Liver (tissue), 9 donors: ENCODE data around the gene ZNF506. TPM values are rescaled to one million over a fixed set of nuclear protein-coding genes. Genes with fewer than 3 reads are reported as not detected.

ENCODE experiments used
- DNase-seq: peaks from one replicate; pipeline ENCODE4 v3.0.0-alpha.2; 2017; ENCODE audit warnings: low spot score
- H3K27ac ChIP-seq, 2 donors: one replicate each; pipeline ENCODE4 v1.7.0; 2013; ENCODE audit warnings: inconsistent platforms in 2 of 2, low read length in 2 of 2, control low read depth in 1 of 2, low read depth in 1 of 2, mild to moderate bottlenecking in 1 of 2
- H3K27me3 ChIP-seq, 4 donors: one replicate each; pipeline versions ENCODE4 v1.6.1 to v1.7.0; 2013; ENCODE audit warnings: low read length in 3 of 4, inconsistent platforms in 1 of 4, mild to moderate bottlenecking in 1 of 4, moderate library complexity in 1 of 4; ENCODE audit not compliant: control insufficient read depth in 4 of 4, insufficient read depth in 4 of 4
- H3K36me3 ChIP-seq, 4 donors: one replicate each; pipeline versions ENCODE4 v1.6.1 to v1.7.0; 2013; ENCODE audit warnings: low read length in 3 of 4, mild to moderate bottlenecking in 3 of 4, low read depth in 1 of 4, moderate library complexity in 1 of 4; ENCODE audit not compliant: control insufficient read depth in 4 of 4, insufficient read depth in 3 of 4
- H3K4me1 ChIP-seq, 4 donors: one replicate each; pipeline versions ENCODE4 v1.6.1 to v1.7.0; 2013; ENCODE audit warnings: low read length in 3 of 4, mild to moderate bottlenecking in 3 of 4, moderate library complexity in 1 of 4; ENCODE audit not compliant: control insufficient read depth in 4 of 4, insufficient read depth in 4 of 4
- H3K4me3 ChIP-seq, 3 donors: one replicate each; pipeline versions ENCODE4 v1.6.1 to v1.7.0; 2013; ENCODE audit warnings: low read length in 3 of 3, control low read depth in 1 of 3, low read depth in 1 of 3, mild to moderate bottlenecking in 1 of 3
- H3K9ac ChIP-seq, 2 donors: one replicate each; pipeline ENCODE4 v1.7.0; 2013; ENCODE audit warnings: low read length in 2 of 2, mild to moderate bottlenecking in 2 of 2, moderate library complexity in 2 of 2, control low read depth in 1 of 2, low read depth in 1 of 2
- H3K9me3 ChIP-seq, 4 donors: one replicate each; pipeline versions ENCODE4 v1.6.1 to v1.7.0; 2013; ENCODE audit warnings: low read length in 3 of 4; ENCODE audit not compliant: control insufficient read depth in 4 of 4
- EGR1 ChIP-seq, 2 donors: IDR thresholded peaks; 2 replicates each; pipeline ENCODE4 v1.6.1; 2016 to 2018; ENCODE audit warnings: antibody characterized with exemption in 2 of 2, low read depth in 2 of 2
- FOXA1 ChIP-seq: IDR thresholded peaks from 2 replicates; pipeline ENCODE4 v1.6.1; 2016; ENCODE audit warnings: antibody characterized with exemption
- GABPA ChIP-seq, 2 donors: IDR thresholded peaks in 1 of 2; conservative IDR thresholded peaks in 1 of 2; 2 replicates each; pipeline ENCODE4 v1.6.1; 2016; ENCODE audit warnings: antibody characterized with exemption in 2 of 2, mild to moderate bottlenecking in 1 of 2, moderate library complexity in 1 of 2
- HNF4A ChIP-seq, 2 donors: conservative IDR thresholded peaks; 2 replicates each; pipeline ENCODE4 v1.6.1; 2016; ENCODE audit warnings: antibody characterized with exemption in 2 of 2, mild to moderate bottlenecking in 2 of 2
- JUND ChIP-seq, 2 donors: IDR thresholded peaks; 2 replicates each; pipeline ENCODE4 v1.6.1; 2016; ENCODE audit warnings: antibody characterized with exemption in 2 of 2
- NR2F2 ChIP-seq: IDR thresholded peaks from 2 replicates; pipeline ENCODE4 v1.6.1; 2016; ENCODE audit warnings: antibody characterized with exemption
- RAD21 ChIP-seq, 2 donors: IDR thresholded peaks; 2 replicates each; pipeline ENCODE4 v1.6.1; 2016; ENCODE audit warnings: antibody characterized with exemption in 2 of 2, mild to moderate bottlenecking in 2 of 2
- SP1 ChIP-seq: IDR thresholded peaks from 2 replicates; pipeline ENCODE4 v1.6.1; 2018; ENCODE audit warnings: antibody characterized with exemption, mild to moderate bottlenecking
- YY1 ChIP-seq: IDR thresholded peaks from 2 replicates; pipeline ENCODE4 v1.6.1; 2016; ENCODE audit warnings: antibody characterized with exemption, mild to moderate bottlenecking
- WGBS: extraction: QIAGEN DNeasy Blood & Tissue Kit; methylation state at CpG from one replicate; pipeline ENCODE4 v1.1.7; 2013; 5-methylcytosine and 5-hydroxymethylcytosine counted together
- polyA plus RNA-seq, 2 donors: library from polyadenylated mRNA; stranded (reverse) in 1 of 2; unstranded in 1 of 2; fragments of 200-250 nt in 1 of 2; fragments of >200 nt in 1 of 2; fragmentation: Nextera tagmentation in 1 of 2; extraction: Ambion mirVana in 1 of 2; gene quantifications; one replicate each; pipeline versions ENCODE4 v1.2.1 to v1.2.3, GENCODE V29; 2013 to 2015
- total RNA-seq, 2 donors: library from RNA; depleted of rRNA; stranded (reverse); fragments of >200 nt; gene quantifications; one replicate each; pipeline ENCODE4 v1.2.3, GENCODE V29; 2014
- TF ChIP-seq, protein P1 (sequence below): IDR thresholded peaks from 2 replicates; pipeline ENCODE4 v1.6.1; 2016; ENCODE audit warnings: antibody characterized with exemption
- TF ChIP-seq, protein P2 (sequence below): fragments of 150-350 bp; IDR thresholded peaks from 2 replicates; pipeline ENCODE4 v1.5.1; 2017; ENCODE audit warnings: improper control_type of control experiment, low read depth, low read length; ENCODE audit not compliant: missing input control
- TF ChIP-seq, protein P3 (sequence below): IDR thresholded peaks from 2 replicates; pipeline ENCODE4 v1.6.1; 2016; ENCODE audit warnings: antibody characterized with exemption
- TF ChIP-seq, protein P4 (sequence below): IDR thresholded peaks from 2 replicates; pipeline ENCODE4 v1.6.1; 2016; ENCODE audit warnings: antibody characterized with exemption, mild to moderate bottlenecking
- donor health status: healthy.
- donor health status: healthy.
- donor health status: healthy.
- donor health status: healthy.
- donor health status: healthy.

The ZNF506 gene
- total and polyA plus RNA-seq, 4 donors, result 1.3 to 8.5 (median 4.9) TPM

DNA sequence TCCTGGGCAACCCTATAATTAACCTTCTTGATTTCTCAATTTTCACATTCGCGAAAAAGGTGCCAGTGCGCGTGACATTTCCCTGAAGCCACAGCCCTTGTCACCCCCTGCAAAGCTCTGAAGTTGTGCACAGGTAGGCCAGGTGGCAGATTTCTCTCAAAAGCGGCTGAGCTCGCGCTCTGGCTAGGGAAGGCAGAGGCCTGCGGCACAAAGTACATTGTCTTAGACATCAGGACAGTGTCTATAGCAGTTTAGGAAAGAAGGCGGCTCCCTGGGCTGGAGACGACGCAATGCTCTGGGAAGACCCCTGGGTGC lies 45.7 kb downstream of the ZNF506 start:
- peak overlapping the region; percentile 92 to 94 for H3K9ac ChIP-seq
- WGBS, result 2% methylated on average over 11 of the region's 11 CpGs
- peak overlapping the region; percentile 78 to 86 (median 82) for H3K4me3 ChIP-seq
- peak overlapping the region; percentile 44 to 48 for H3K27ac ChIP-seq
- no peaks in the 10 kb centered on the region for H3K27me3 ChIP-seq
- H3K36me3 ChIP-seq, result peaks cover 0 to 4% (median 0%) of the 10 kb centered on the region in 4 donors
- no peak for DNase-seq
- H3K4me1 ChIP-seq, result peaks cover 2 to 22% (median 18%) of the 10 kb centered on the region in 4 donors
- H3K9me3 ChIP-seq, result peaks cover 0 to 3% (median 1%) of the 10 kb centered on the region in 4 donors
- no peak for TF ChIP-seq EGR1 (IDR thresholded peaks at IDR 0.05; ENCODE audit: low read depth in 2 of 2)
- TF ChIP-seq GABPA (IDR thresholded peaks at IDR 0.05 in 1 of 2, conservative IDR thresholded peaks at IDR 0.05 in 1 of 2), result no peak
- TF ChIP-seq FOXA1, result no peak
- TF ChIP-seq, protein P1, sequence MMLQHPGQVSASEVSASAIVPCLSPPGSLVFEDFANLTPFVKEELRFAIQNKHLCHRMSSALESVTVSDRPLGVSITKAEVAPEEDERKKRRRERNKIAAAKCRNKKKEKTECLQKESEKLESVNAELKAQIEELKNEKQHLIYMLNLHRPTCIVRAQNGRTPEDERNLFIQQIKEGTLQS, result no peak
- TF ChIP-seq YY1, result no peak
- no peak for TF ChIP-seq HNF4A (conservative IDR thresholded peaks at IDR 0.05)
- TF ChIP-seq SP1, result no peak
- TF ChIP-seq RAD21 (IDR thresholded peaks at IDR 0.05), result no peak
- no peak for TF ChIP-seq JUND (IDR thresholded peaks at IDR 0.05)
- TF ChIP-seq, protein P2, sequence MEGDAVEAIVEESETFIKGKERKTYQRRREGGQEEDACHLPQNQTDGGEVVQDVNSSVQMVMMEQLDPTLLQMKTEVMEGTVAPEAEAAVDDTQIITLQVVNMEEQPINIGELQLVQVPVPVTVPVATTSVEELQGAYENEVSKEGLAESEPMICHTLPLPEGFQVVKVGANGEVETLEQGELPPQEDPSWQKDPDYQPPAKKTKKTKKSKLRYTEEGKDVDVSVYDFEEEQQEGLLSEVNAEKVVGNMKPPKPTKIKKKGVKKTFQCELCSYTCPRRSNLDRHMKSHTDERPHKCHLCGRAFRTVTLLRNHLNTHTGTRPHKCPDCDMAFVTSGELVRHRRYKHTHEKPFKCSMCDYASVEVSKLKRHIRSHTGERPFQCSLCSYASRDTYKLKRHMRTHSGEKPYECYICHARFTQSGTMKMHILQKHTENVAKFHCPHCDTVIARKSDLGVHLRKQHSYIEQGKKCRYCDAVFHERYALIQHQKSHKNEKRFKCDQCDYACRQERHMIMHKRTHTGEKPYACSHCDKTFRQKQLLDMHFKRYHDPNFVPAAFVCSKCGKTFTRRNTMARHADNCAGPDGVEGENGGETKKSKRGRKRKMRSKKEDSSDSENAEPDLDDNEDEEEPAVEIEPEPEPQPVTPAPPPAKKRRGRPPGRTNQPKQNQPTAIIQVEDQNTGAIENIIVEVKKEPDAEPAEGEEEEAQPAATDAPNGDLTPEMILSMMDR, result no peak
- TF ChIP-seq, protein P3, sequence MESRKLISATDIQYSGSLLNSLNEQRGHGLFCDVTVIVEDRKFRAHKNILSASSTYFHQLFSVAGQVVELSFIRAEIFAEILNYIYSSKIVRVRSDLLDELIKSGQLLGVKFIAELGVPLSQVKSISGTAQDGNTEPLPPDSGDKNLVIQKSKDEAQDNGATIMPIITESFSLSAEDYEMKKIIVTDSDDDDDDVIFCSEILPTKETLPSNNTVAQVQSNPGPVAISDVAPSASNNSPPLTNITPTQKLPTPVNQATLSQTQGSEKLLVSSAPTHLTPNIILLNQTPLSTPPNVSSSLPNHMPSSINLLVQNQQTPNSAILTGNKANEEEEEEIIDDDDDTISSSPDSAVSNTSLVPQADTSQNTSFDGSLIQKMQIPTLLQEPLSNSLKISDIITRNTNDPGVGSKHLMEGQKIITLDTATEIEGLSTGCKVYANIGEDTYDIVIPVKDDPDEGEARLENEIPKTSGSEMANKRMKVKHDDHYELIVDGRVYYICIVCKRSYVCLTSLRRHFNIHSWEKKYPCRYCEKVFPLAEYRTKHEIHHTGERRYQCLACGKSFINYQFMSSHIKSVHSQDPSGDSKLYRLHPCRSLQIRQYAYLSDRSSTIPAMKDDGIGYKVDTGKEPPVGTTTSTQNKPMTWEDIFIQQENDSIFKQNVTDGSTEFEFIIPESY, result no peak
- TF ChIP-seq, protein P4, sequence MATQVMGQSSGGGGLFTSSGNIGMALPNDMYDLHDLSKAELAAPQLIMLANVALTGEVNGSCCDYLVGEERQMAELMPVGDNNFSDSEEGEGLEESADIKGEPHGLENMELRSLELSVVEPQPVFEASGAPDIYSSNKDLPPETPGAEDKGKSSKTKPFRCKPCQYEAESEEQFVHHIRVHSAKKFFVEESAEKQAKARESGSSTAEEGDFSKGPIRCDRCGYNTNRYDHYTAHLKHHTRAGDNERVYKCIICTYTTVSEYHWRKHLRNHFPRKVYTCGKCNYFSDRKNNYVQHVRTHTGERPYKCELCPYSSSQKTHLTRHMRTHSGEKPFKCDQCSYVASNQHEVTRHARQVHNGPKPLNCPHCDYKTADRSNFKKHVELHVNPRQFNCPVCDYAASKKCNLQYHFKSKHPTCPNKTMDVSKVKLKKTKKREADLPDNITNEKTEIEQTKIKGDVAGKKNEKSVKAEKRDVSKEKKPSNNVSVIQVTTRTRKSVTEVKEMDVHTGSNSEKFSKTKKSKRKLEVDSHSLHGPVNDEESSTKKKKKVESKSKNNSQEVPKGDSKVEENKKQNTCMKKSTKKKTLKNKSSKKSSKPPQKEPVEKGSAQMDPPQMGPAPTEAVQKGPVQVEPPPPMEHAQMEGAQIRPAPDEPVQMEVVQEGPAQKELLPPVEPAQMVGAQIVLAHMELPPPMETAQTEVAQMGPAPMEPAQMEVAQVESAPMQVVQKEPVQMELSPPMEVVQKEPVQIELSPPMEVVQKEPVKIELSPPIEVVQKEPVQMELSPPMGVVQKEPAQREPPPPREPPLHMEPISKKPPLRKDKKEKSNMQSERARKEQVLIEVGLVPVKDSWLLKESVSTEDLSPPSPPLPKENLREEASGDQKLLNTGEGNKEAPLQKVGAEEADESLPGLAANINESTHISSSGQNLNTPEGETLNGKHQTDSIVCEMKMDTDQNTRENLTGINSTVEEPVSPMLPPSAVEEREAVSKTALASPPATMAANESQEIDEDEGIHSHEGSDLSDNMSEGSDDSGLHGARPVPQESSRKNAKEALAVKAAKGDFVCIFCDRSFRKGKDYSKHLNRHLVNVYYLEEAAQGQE, result no peak

DNA sequence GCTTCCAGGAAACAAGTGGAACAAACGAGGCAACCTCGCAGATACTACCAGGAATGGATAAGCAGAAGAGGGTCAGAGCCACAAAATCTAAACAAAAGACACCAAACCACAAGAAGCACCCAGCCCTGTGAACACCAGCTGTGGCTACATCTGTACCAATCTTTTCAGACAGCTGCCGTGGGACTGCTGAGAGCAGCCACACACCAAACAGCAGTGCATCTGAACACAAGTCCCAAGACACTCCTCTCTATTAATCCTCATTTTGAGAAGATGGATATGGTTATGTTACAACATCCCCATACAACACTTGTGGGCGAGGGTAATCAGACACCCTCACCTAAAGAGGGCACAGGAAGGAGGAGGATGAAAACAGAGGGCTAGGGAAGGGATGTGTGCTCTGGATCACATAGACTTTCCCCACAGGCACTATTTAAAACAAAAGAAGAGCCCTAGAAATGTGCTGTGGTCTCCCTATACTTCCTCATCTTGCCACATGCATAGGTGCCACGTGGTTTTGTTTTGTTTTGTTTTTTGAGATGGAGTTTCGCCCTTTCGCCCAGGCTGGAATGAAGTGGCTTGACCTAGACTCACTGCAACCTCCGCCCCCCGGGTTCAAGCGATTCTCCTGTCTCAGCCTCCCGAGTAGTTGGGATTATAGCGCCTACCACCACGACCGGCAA lies 47.1 kb downstream of the ZNF506 start:
- peaks cover 0 to 3% (median 1%) of the 10 kb centered on the region in 4 donors for H3K9me3 ChIP-seq
- WGBS, result 86% methylated on average over 14 of the region's 14 CpGs
- H3K27ac ChIP-seq, result no peak overlapping the region
- peaks cover 2 to 22% (median 18%) of the 10 kb centered on the region in 4 donors for H3K4me1 ChIP-seq
- H3K9ac ChIP-seq, result no peak overlapping the region
- no peaks in the 10 kb centered on the region for H3K27me3 ChIP-seq
- H3K4me3 ChIP-seq, result no peak overlapping the region
- no peak for DNase-seq
- peaks cover 0 to under 1% (median 0%) of the 10 kb centered on the region in 4 donors for H3K36me3 ChIP-seq
- TF ChIP-seq FOXA1 (no peak), GABPA (IDR thresholded peaks at IDR 0.05 in 1 of 2, conservative IDR thresholded peaks at IDR 0.05 in 1 of 2) (no peak), NR2F2 (no peak), RAD21 (IDR thresholded peaks at IDR 0.05) (no peak), YY1 (no peak), SP1 (no peak)
- TF ChIP-seq, protein P4, result no peak
- TF ChIP-seq, protein P3, result no peak
- TF ChIP-seq, protein P2, result no peak
